Activated CD4-positive, alpha-beta T cell treated with anti-CD3 and anti-CD28 coated beads, Interleukin-2, amount 10 ng/mL, durations not matched to agents 7 days and 5 days (primary cell): ENCODE measurements around the gene VTCN1. TPM values are rescaled to one million over a fixed set of nuclear protein-coding genes. Genes with fewer than 3 reads are reported as not detected.
"Not testable (repeated sequence)": the region's sequence is repeated elsewhere in the genome, so short reads cannot be mapped to it uniquely, and the experiment has no call there.

ENCODE experiments used
- CTCF ChIA-PET: fragments of 350-600 bp; sonication (Branson Sonifier 250); formaldehyde crosslinking; loops from one replicate; lab custom pipeline; 2021; ENCODE audit warnings: antibody characterized with exemption; lab: Charles Lee
- POLR2A ChIA-PET: fragments of 350-600 bp; sonication (Branson Sonifier 250); formaldehyde crosslinking; loops from one replicate; lab custom pipeline; 2021; ENCODE audit warnings: antibody characterized with exemption; lab: Charles Lee
- DNase-seq: peaks from one replicate; pipeline ENCODE4 v3.0.0-alpha.2; 2020
- H3K27ac Mint-ChIP-seq: one replicate; pipeline ENCODE4 v1.8.0; 2021; ENCODE audit warnings: mild to moderate bottlenecking, moderate library complexity, mixed read lengths
- H3K27me3 Mint-ChIP-seq: one replicate; pipeline ENCODE4 v1.8.0; 2021; ENCODE audit warnings: mixed read lengths
- H3K36me3 Mint-ChIP-seq: one replicate; pipeline ENCODE4 v1.8.0; 2021; ENCODE audit warnings: low read depth, mixed read lengths
- H3K4me1 Mint-ChIP-seq: one replicate; pipeline ENCODE4 v1.8.0; 2021; ENCODE audit warnings: mixed read lengths
- H3K4me3 Mint-ChIP-seq: one replicate; pipeline ENCODE4 v1.8.0; 2021; ENCODE audit warnings: mild to moderate bottlenecking, moderate library complexity, mixed read lengths
- H3K9me3 Mint-ChIP-seq: one replicate; pipeline ENCODE4 v1.8.0; 2021; ENCODE audit warnings: mixed read lengths
- total RNA-seq, 2 experiments: library from RNA; stranded (reverse); gene quantifications; one replicate each; pipeline ENCODE4 v1.2.3, GENCODE V29; 2021

Gene VTCN1
- total RNA-seq = not detected

DNA sequence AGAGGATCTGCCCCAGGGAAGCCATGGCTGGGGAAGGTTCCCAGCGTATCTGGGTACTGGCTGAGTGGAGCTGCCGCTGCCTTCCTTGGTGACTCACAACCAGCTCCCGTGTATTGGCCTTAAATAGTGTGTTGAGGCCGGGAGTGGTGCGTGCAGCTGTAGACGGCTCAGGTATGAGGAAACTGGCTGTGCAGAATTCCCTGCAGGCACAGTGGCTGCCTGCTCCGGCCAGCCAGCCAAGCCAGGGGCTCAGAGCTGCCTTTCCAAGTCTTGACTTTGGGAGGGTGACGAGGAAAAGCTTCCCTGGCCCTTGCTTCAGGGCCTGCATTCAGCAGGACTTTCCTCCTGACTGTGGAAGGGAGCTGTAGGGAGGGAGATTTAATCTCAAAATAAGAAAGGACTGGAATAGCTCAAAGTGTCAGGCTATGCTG, at the start of gene VTCN1:
VTCN1 (minus strand) TSS at position 97 of the 431 bp plus-strand sequence; CDS start at position 25, 72 bp downstream.
- no peak for DNase-seq
- POLR2A ChIA-PET = no interaction called here
- Mint-ChIP-seq H3K27ac (no peak within 1 kb of the TSS), H3K27me3 (peaks cover 4% of the 10 kb centered on the region), H3K4me3 (no peak within 1 kb of the TSS), H3K4me1 (no peaks in the 10 kb centered on the region), H3K36me3 (no peaks in the 10 kb centered on the region), H3K9me3 (no peaks in the 10 kb centered on the region)
- CTCF ChIA-PET = no interaction called here

DNA sequence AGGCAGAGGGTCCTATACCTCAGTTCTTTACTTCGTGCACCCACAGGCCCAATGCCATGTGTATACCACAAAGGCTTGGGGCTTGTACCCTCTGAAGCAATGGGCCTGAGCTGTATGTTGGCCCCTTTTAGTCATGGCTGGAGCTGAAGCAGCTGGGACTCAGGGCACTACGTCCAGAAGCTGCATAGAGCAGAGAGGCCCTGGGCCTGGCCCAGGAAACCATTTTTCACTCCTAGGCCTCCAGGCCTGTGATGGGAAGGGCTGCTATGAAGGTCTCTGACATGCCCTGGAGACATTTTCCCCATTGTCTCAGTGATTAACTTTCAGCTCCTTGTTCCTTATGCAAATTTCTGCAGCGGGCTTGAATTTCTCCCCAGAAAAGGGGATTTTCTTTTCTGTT, 48.1 kb upstream of the VTCN1 start:
- Mint-ChIP-seq H3K36me3 (no peaks in the 10 kb centered on the region), H3K4me3 (no peak overlapping the region), H3K9me3 (peaks cover 4% of the 10 kb centered on the region), H3K4me1 (no peaks in the 10 kb centered on the region), H3K27ac (no peak overlapping the region), H3K27me3 (no peaks in the 10 kb centered on the region)
- no peak for DNase-seq
- ChIA-PET POLR2A (no interaction called here), CTCF (no interaction called here)

- H3K9me3 Mint-ChIP-seq, H3K27me3 Mint-ChIP-seq, CTCF ChIA-PET, POLR2A ChIA-PET, H3K27ac Mint-ChIP-seq, H3K4me3 Mint-ChIP-seq, H3K36me3 Mint-ChIP-seq, DNase-seq, H3K4me1 Mint-ChIP-seq: not testable (repeated sequence)
Observed at GRCh38 chr1:117258075-117258474, 47.3 kb upstream of the VTCN1 start.

- Mint-ChIP-seq H3K4me1 (no peaks in the 10 kb centered on the region), H3K36me3 (no peaks in the 10 kb centered on the region), H3K9me3 (peaks cover 4% of the 10 kb centered on the region), H3K27me3 (no peaks in the 10 kb centered on the region), H3K27ac (no peak overlapping the region), H3K4me3 (no peak overlapping the region)
- POLR2A ChIA-PET = no interaction called here
- DNase-seq = no peak
- CTCF ChIA-PET = no interaction called here
Observed at GRCh38 chr1:117257291-117257690, 46.6 kb upstream of the VTCN1 start.

DNA sequence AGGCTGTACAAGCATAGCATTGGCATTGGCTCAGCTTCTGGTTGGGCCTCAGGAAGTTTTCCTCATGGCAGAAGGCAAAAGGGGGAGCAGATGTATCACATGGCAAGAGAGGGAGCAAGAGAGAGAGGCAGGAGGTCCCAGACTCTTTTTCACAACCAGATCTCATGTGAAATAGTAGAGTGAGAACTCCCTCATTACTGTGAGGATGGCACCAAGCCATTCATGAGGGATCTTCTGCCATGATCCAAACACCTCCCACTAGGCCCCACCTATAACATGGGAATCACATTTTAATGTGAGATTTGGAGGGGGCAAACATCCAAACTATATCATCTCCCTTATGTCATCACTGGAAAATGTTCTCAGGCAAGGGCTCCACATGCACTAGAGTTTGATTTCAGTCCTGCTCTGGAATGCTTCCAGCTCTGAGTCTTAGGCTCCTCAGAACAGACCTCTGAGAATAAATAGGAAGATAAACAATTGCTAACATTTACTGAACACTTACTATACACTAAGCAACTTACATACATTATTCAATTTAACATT, 39.4 kb upstream of the VTCN1 start:
- Mint-ChIP-seq H3K4me1 (no peaks in the 10 kb centered on the region), H3K27ac (no peak overlapping the region), H3K27me3 (peaks cover 7% of the 10 kb centered on the region), H3K36me3 (no peaks in the 10 kb centered on the region), H3K4me3 (no peak overlapping the region), H3K9me3 (no peaks in the 10 kb centered on the region)
- DNase-seq = no peak
- POLR2A ChIA-PET = no interaction called here
- CTCF ChIA-PET = interaction anchor here (1.1 kb wide), 1 partner anchor 437 kb away, joined by 3 read pairs; no protein-coding TSS in a partner anchor

- ChIA-PET CTCF (no interaction called here), POLR2A (no interaction called here)
- Mint-ChIP-seq H3K27me3 (peaks cover 28% of the 10 kb centered on the region), H3K4me3 (no peak overlapping the region), H3K9me3 (no peaks in the 10 kb centered on the region), H3K27ac (no peak overlapping the region), H3K4me1 (no peaks in the 10 kb centered on the region), H3K36me3 (no peaks in the 10 kb centered on the region)
- DNase-seq = no peak
Observed at GRCh38 chr1:117244971-117245370, 34.2 kb upstream of the VTCN1 start.

DNA sequence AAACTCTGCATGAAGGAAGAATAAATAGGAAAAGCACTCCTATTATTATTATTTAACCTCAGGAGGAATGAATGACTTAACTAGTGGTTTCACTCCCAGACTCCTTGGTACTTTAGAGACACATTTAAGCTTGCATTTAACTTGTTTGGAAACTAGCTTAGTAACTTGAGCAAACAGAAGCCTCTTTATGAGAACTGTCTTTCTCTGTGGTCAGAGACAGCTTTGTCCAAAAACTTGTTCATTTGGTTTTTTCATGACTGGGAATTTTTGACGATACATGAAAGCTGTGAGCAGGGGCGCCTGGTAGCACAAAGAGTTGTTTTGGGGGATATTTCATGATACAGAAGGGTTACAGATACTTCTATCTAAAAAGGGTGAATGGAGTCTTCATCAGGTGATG, 33.6 kb upstream of the VTCN1 start:
- ChIA-PET POLR2A (no interaction called here), CTCF (interaction anchor here (0.6 kb wide), 1 partner anchor 125 kb away, joined by 3 read pairs; no protein-coding TSS in a partner anchor)
- Mint-ChIP-seq H3K4me3 (no peak overlapping the region), H3K4me1 (no peaks in the 10 kb centered on the region), H3K27ac (no peak overlapping the region), H3K27me3 (peaks cover 28% of the 10 kb centered on the region), H3K9me3 (no peaks in the 10 kb centered on the region), H3K36me3 (no peaks in the 10 kb centered on the region)
- no peak for DNase-seq

DNA sequence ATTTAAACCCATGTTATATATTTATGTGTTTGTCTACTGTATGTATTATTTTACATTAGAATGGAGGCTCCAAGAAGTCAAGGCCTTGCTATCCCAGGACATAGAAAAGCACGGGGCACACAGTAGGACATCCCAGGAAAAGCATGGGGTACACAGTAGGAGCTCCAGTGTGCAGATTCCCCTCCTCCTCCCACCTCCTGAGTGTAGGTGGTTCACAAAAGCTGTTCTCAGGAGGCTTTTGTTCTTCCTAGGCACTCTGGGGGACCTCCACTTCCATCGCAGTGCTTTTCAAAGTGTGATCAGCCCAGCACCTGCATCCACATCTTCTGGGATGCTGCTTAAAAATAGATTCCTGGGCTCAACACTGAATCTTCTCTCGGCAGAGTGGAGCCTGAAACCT, 30.8 kb upstream of the VTCN1 start:
- Mint-ChIP-seq H3K9me3 (no peaks in the 10 kb centered on the region), H3K4me3 (no peak overlapping the region), H3K4me1 (no peaks in the 10 kb centered on the region), H3K27ac (no peak overlapping the region), H3K27me3 (peaks cover 31% of the 10 kb centered on the region), H3K36me3 (no peaks in the 10 kb centered on the region)
- ChIA-PET POLR2A (no interaction called here), CTCF (interaction anchor here (0.8 to 1.4 kb wide), 3 partner anchors 10 to 13 kb away, joined by 3 to 5 read pairs (median 3); no protein-coding TSS in a partner anchor)
- DNase-seq = no peak

GRCh38 chr1:117240547-117240946, 29.8 kb upstream of the VTCN1 start:
- H3K36me3 Mint-ChIP-seq = no peaks in the 10 kb centered on the region
- DNase-seq = no peak
- no peaks in the 10 kb centered on the region for H3K9me3 Mint-ChIP-seq
- ChIA-PET CTCF (interaction anchor here (1.4 to 1.9 kb wide), 2 partner anchors 9 to 24 kb away, joined by 3 to 5 read pairs; no protein-coding TSS in a partner anchor), POLR2A (no interaction called here)
- H3K4me1 Mint-ChIP-seq = no peaks in the 10 kb centered on the region
- H3K27ac Mint-ChIP-seq = no peak overlapping the region
- H3K27me3 Mint-ChIP-seq = peaks cover 28% of the 10 kb centered on the region
- no peak overlapping the region for H3K4me3 Mint-ChIP-seq

DNA sequence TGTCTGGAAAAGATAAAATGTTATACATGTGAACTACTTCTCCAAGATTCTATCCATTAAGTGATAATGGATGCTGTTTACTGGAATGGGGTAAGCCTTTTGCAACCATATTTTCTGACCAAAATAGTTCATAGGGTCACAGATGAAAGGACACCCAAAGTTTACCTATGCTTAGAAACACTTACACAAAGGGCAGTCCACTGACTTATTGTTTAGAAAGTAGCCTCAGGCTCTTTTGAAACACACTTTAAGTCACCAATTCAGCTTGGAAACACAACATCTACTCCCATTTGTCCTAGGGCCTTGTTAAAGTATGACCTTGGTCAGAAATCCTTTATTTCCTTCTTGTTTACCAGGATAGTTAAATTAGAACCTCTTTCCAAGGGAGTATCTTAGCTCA, 28.7 kb upstream of the VTCN1 start:
- Mint-ChIP-seq H3K4me1 (no peaks in the 10 kb centered on the region), H3K27ac (no peak overlapping the region), H3K27me3 (peaks cover 18% of the 10 kb centered on the region), H3K36me3 (no peaks in the 10 kb centered on the region), H3K4me3 (no peak overlapping the region), H3K9me3 (no peaks in the 10 kb centered on the region)
- no peak for DNase-seq
- ChIA-PET POLR2A (no interaction called here), CTCF (interaction anchor here (1.9 kb wide), 1 partner anchor 23 kb away, joined by 5 read pairs; no protein-coding TSS in a partner anchor)

GRCh38 chr1:117237726-117238381, 27.1 kb upstream of the VTCN1 start:
- Mint-ChIP-seq H3K27ac (no peak overlapping the region), H3K4me1 (no peaks in the 10 kb centered on the region), H3K27me3 (peaks cover 14% of the 10 kb centered on the region), H3K36me3 (no peaks in the 10 kb centered on the region), H3K9me3 (peaks cover 4% of the 10 kb centered on the region), H3K4me3 (no peak overlapping the region)
- DNase-seq = no peak
- ChIA-PET CTCF (interaction anchor here (0.6 to 1.3 kb wide), 4 partner anchors 13 to 189 kb away, joined by 3 to 4 read pairs (median 3); no protein-coding TSS in a partner anchor), POLR2A (no interaction called here)

- POLR2A ChIA-PET = no interaction called here
- Mint-ChIP-seq H3K27me3 (peaks cover 4% of the 10 kb centered on the region), H3K36me3 (no peaks in the 10 kb centered on the region), H3K9me3 (peaks cover 4% of the 10 kb centered on the region), H3K4me3 (no peak overlapping the region), H3K4me1 (no peaks in the 10 kb centered on the region), H3K27ac (no peak overlapping the region)
- no peak for DNase-seq
- CTCF ChIA-PET = no interaction called here
Observed at GRCh38 chr1:117235863-117236465, 25.2 kb upstream of the VTCN1 start.

GRCh38 chr1:117232531-117232930, 21.8 kb upstream of the VTCN1 start:
- Mint-ChIP-seq H3K4me3 (no peak overlapping the region), H3K27me3 (peaks cover 4% of the 10 kb centered on the region), H3K27ac (no peak overlapping the region), H3K36me3 (no peaks in the 10 kb centered on the region), H3K4me1 (no peaks in the 10 kb centered on the region), H3K9me3 (peaks cover 6% of the 10 kb centered on the region)
- ChIA-PET CTCF (interaction anchor here (0.9 to 1.1 kb wide), 2 partner anchors 9 to 19 kb away, joined by 3 read pairs; no protein-coding TSS in a partner anchor), POLR2A (no interaction called here)
- DNase-seq = no peak
